Lower lobe of right lung (tissue), 2 donors: ENCODE data around the gene DNAJC1. TPM values are rescaled to one million over a fixed set of nuclear protein-coding genes. Genes with fewer than 3 reads are reported as not detected.

Experiments
- ATAC-seq, 2 donors: fragments of 200-7000 bp; cut with Tn5 transposase; one replicate each; pipeline ENCODE4 v1.9.1; 2020 to 2022; ENCODE audit warnings: mild to moderate bottlenecking in 2 of 2, moderate library complexity in 2 of 2
- DNase-seq: peaks from one replicate; pipeline ENCODE4 v3.0.0-alpha.2; 2020
- H3K27ac ChIP-seq: fragments of 200-600 bp; one replicate; pipeline ENCODE4 v1.8.0; 2022
- H3K27me3 ChIP-seq: fragments of 200-600 bp; one replicate; pipeline ENCODE4 v1.8.0; 2022; ENCODE audit warnings: low read depth
- H3K36me3 ChIP-seq: fragments of 200-600 bp; one replicate; pipeline ENCODE4 v1.8.0; 2022; ENCODE audit warnings: mild to moderate bottlenecking
- H3K4me1 ChIP-seq: fragments of 200-600 bp; one replicate; pipeline ENCODE4 v1.8.0; 2022
- H3K4me3 ChIP-seq: fragments of 200-600 bp; one replicate; pipeline ENCODE4 v1.8.0; 2022; ENCODE audit warnings: mild to moderate bottlenecking
- H3K9me3 ChIP-seq: fragments of 200-600 bp; one replicate; pipeline ENCODE4 v1.8.0; 2022
- intact Hi-C: fragments of 100-400 bp; cut with DNase I; formaldehyde crosslinking; loops from one replicate; pipeline ENCODE4 v1.11.0; 2022
- total RNA-seq: library from RNA; stranded (reverse); fragmentation: NEBNext Ultra II Directional; extraction: Animal tissue kit (Norgen Biotek cat#: 25700); gene quantifications from one replicate; pipeline ENCODE4 v1.2.1, GENCODE V29; 2021
- TF ChIP-seq, protein P1 (sequence below): fragments of 200-600 bp; IDR thresholded peaks from one replicate; pipeline ENCODE4 v1.8.0; 2022; ENCODE audit warnings: antibody characterized with exemption, mild to moderate bottlenecking
- donor health status: DM: no; HTN: yes; CAD: no; lungs with severe emphysema.

The DNAJC1 gene
- total RNA-seq, 1 donor from 2014 or later, result 32.5 TPM

DNA sequence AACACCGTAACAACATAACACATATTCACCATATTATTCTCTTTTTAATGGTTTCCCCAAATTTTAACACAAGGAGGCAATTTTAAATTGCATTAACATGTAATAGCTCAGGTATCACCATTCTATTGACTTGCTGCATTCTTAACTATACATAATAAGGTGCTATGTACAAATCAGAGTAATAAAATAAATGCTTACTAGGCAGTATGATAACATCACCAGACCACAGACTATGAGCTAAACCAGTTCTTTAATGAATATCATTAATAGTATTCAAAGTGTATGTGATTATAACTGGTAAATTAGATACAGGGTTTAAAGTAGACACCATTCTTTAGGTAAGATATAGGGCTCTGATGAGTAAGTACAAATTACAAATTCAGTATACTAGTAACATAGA is 226.6 kb downstream of the DNAJC1 start:
- intact Hi-C loops, result no loop called here
- no peak for DNase-seq
- TF ChIP-seq, protein P1, sequence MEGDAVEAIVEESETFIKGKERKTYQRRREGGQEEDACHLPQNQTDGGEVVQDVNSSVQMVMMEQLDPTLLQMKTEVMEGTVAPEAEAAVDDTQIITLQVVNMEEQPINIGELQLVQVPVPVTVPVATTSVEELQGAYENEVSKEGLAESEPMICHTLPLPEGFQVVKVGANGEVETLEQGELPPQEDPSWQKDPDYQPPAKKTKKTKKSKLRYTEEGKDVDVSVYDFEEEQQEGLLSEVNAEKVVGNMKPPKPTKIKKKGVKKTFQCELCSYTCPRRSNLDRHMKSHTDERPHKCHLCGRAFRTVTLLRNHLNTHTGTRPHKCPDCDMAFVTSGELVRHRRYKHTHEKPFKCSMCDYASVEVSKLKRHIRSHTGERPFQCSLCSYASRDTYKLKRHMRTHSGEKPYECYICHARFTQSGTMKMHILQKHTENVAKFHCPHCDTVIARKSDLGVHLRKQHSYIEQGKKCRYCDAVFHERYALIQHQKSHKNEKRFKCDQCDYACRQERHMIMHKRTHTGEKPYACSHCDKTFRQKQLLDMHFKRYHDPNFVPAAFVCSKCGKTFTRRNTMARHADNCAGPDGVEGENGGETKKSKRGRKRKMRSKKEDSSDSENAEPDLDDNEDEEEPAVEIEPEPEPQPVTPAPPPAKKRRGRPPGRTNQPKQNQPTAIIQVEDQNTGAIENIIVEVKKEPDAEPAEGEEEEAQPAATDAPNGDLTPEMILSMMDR, result no peak
- Histone ChIP-seq H3K4me1 (no peaks in the 10 kb centered on the region), H3K27me3 (no peaks in the 10 kb centered on the region), H3K36me3 (no peaks in the 10 kb centered on the region), H3K27ac (no peak overlapping the region), H3K9me3 (no peaks in the 10 kb centered on the region), H3K4me3 (no peak overlapping the region)
- ATAC-seq, result no peak

DNA sequence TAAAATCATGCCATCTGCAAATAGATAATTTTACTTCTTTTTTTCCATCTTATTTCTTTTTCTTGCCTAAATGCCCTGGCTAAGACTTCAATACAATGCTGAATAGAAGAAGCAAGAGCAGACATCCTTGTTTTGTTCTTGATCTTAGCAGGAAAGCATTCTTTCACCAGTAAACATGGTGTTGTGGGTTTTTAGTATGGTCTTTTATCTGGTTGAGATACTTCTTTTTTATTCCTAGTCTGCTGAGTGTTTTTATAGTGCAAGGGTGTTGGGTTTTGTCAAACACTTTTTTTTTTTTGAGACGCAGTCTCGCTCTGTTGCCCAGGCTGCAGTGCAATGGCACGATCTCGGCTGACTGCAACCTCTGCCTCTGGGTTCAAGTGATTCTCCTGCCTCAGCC is 232.3 kb downstream of the DNAJC1 start:
- intact Hi-C loops, result no loop called here
- Histone ChIP-seq H3K27ac (no peak overlapping the region), H3K4me3 (no peak overlapping the region), H3K9me3 (no peaks in the 10 kb centered on the region), H3K36me3 (no peaks in the 10 kb centered on the region), H3K27me3 (no peaks in the 10 kb centered on the region), H3K4me1 (no peaks in the 10 kb centered on the region)
- TF ChIP-seq, protein P1, result no peak
- ATAC-seq, result no peak
- no peak for DNase-seq

DNA sequence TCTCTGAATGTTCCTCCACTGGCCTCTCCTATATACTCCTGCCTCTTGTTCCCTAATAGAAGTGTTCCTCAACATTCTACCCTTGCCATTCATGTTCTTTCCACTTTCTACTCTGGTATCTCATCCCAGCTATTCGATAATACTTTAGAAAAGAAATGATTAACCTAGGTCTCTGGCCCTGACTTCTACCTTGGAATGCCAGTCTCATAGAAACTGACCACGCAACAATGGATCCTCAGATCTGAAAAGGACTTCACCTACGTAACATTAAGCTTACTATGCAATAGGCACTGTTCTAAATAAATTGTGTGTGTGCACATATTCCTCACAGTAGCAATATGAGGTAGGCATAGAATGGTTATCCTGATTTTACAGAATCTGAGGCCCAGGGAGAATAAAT is 234.5 kb downstream of the DNAJC1 start:
- ATAC-seq, result no peak
- no peaks in the 10 kb centered on the region for H3K4me1 ChIP-seq
- DNase-seq, result no peak
- no peaks in the 10 kb centered on the region for H3K27me3 ChIP-seq
- H3K27ac ChIP-seq, result no peak overlapping the region
- TF ChIP-seq, protein P1, result no peak
- intact Hi-C loops, result no loop called here
- no peak overlapping the region for H3K4me3 ChIP-seq
- no peaks in the 10 kb centered on the region for H3K9me3 ChIP-seq
- H3K36me3 ChIP-seq, result no peaks in the 10 kb centered on the region

DNA sequence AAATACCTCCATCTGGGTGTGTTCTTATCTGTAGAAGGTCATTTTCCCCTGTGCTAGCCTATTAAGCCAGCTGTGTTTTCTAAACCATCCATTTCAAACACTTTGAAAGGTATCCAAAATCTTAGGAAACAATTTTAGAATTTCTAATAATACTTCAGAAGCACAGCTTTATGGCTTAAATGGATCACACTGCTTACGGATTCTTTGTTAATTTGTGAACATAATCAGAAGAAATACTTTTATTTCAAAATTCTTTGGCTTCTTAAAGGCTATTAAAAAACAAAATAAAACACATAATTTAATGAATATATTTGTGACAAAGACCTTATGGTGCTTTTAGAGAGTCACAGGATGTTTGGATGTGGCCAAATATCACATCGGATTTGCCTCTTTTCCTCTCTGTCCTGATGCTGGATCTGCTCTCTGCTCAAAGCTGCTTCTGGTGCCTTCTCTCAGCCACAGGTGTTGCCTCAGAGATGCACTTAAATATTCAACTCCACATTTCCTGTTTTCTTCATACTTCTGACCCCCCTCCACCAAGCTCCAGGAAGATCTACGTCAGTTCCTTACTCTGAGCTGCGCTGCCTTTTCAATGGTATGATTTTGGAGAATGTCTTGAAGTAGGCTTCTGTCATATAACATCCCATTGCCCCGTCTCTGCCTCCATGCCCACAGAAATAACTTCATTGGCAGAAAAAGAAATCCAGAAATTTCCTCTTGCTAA is 238.9 kb downstream of the DNAJC1 start:
- ATAC-seq (no peak), DNase-seq (no peak)
- H3K27ac ChIP-seq, result no peak overlapping the region
- H3K9me3 ChIP-seq, result no peaks in the 10 kb centered on the region
- no peaks in the 10 kb centered on the region for H3K27me3 ChIP-seq
- no peak overlapping the region for H3K4me3 ChIP-seq
- TF ChIP-seq, protein P1, result no peak
- intact Hi-C loops, result no loop called here
- H3K4me1 ChIP-seq, result no peaks in the 10 kb centered on the region
- no peaks in the 10 kb centered on the region for H3K36me3 ChIP-seq

DNA sequence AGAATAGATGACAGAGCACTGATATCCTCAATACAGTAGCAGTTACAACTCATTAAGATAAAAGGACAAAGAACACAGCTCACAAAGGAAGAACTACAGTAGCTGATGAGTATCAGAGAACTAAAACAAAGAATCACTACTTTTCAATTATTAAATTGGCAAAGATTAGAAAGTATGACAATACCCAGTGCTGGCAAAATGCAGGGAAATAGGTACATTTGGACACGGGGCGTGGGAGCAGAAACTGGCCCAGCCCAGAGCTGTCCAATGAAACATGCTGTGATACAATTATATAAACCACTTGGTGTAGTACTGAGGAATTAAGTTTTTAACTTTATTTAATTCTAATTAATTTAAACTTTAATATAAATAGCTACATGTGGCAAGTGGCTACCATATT is 243.2 kb downstream of the DNAJC1 start:
- Histone ChIP-seq H3K4me3 (no peak overlapping the region), H3K4me1 (no peaks in the 10 kb centered on the region), H3K27ac (no peak overlapping the region), H3K36me3 (peaks cover 25% of the 10 kb centered on the region), H3K27me3 (no peaks in the 10 kb centered on the region), H3K9me3 (no peaks in the 10 kb centered on the region)
- TF ChIP-seq, protein P1, result no peak
- DNase-seq, result no peak
- intact Hi-C loops, result no loop called here
- ATAC-seq, result no peak
